Measurements from ENCODE around the gene TLCD3B.

Gene TLCD3B

DNA sequence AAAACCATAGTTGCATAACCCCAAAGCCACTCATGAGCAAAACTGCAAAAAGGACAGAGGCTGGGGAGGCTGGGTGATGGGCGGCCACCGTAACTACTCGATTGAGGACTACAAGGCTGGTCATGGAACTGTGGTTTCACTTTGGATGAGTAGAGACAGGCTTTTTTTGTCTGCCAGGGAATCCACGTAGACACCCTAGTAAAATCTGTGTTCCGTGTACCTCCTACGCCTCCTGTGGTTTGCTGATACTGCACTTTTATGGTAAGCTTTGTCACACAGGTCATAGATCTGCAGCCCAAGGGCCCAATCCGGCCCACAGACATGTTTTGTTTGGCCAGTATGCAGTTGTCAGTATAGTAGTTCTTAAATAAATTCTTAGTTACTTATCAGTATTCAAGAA is 2.2 kb upstream of the TLCD3B start:
- DNase-seq (ENCODE audit: low read depth) = no peak
- TF ChIP-seq, protein P1, sequence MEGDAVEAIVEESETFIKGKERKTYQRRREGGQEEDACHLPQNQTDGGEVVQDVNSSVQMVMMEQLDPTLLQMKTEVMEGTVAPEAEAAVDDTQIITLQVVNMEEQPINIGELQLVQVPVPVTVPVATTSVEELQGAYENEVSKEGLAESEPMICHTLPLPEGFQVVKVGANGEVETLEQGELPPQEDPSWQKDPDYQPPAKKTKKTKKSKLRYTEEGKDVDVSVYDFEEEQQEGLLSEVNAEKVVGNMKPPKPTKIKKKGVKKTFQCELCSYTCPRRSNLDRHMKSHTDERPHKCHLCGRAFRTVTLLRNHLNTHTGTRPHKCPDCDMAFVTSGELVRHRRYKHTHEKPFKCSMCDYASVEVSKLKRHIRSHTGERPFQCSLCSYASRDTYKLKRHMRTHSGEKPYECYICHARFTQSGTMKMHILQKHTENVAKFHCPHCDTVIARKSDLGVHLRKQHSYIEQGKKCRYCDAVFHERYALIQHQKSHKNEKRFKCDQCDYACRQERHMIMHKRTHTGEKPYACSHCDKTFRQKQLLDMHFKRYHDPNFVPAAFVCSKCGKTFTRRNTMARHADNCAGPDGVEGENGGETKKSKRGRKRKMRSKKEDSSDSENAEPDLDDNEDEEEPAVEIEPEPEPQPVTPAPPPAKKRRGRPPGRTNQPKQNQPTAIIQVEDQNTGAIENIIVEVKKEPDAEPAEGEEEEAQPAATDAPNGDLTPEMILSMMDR (IDR thresholded peaks at IDR 0.05; ENCODE audit: low read depth, low read length, missing control alignments) = no peak
- in situ Hi-C loops (cut with HindIII; ENCODE audit: low sequenced_read_pairs) = no loop called here
- H3K4me3 ChIP-seq (ENCODE audit: low read depth, low read length) = no peak overlapping the region

DNA sequence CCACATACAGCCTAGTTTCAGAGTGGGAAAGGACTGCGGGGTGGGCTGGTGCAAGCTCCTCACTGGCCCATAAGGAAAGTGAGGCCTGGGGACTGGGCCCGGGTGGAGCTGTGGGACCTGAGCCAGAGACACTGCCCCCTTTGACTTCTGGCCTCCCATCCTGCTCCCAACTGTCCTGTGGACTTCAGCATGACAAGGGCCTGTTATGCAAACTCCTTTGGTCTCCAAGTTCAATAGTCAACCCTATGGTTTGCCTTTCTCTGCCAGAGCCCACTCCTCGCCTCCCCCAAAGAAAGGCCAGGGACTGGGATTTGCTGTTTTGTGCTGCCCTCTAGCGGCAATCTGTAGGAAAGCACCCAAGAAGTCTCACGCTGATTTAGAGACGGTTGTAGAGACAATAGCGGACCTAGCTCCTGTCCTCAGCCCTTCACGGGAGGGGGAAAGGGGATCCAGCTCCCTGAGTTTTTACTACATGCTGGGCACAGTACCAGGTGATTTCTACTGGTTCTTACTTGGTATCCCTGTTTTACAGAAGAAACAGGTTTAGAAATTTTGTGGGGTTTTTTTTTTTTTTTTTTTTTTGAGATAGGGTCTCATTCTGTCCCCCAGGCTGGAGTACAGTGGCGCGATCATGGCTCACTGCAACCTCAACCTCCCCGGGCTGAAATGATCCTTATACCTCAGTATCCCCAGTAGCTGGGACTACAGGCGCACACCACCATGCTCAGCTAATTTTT is 1.2 kb upstream of the TLCD3B start:
- DNase-seq (ENCODE audit: low read depth) = peak; percentile 37
- in situ Hi-C loops (cut with HindIII; ENCODE audit: low sequenced_read_pairs) = no loop called here
- no peak overlapping the region for H3K4me3 ChIP-seq (ENCODE audit: low read depth, low read length)
- TF ChIP-seq, protein P1 (IDR thresholded peaks at IDR 0.05; ENCODE audit: low read depth, low read length, missing control alignments) = peak; percentile 83

DNA sequence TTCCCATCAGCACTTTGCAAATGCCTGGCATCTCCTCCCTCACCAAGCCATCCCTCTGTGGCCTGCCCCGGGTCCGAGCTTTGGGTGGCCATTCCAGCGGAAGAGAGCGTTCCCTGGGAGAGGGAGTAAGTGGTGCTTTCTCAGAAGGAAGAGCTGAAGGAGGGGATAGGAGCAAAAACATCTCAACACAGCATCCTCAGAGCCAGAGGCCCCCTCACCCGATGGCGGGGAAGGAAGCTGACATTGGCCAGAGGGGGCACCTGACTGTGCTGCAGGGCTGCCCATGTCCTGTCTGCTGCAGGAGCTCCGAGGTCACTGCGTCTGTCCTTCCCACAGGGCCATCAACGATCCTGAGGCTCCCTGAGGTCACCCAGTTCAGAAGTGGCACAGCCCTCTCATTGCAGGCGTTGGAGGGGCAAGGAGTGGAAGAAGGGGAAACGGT is 427 bp upstream of the TLCD3B start:
- TF ChIP-seq, protein P1 (IDR thresholded peaks at IDR 0.05; ENCODE audit: low read depth, low read length, missing control alignments) = no peak
- no peak for DNase-seq (ENCODE audit: low read depth)
- in situ Hi-C loops (cut with HindIII; ENCODE audit: low sequenced_read_pairs) = no loop called here
- H3K4me3 ChIP-seq (ENCODE audit: low read depth, low read length) = no peak overlapping the region

DNA sequence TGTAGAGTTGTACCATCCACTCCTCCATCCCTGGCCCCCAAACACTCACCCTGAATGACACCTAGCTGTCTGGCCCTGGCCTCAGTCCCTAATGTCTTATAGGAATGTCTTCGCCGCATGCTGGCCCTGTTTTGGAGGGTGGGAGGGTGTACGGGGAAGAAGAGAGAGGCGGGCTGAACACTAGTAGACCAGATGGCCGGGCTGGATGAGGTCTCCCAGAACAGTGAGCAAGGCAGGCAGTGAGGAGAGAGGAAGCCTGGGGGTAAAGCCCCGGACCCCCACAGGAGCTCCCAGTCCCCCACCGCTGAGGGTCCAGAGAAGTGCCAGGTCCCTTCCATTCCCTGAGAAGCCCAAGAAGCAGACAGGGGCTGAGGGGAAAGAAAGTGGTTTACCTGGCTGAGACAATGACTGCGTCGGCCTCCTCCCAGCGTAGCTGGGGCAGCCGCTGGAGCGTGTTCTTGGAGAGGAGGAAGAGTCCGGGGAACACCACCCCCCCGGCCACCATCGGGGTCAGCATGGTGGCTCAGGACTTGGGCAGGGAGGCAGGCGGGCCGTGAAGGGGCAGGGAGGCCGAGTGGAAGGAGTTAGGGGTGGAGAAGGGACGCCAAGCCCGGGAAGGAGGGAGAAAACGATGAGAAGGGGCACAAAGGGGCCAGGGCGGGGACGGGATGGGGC is 923 bp downstream of the TLCD3B start:
- in situ Hi-C loops (cut with HindIII; ENCODE audit: low sequenced_read_pairs) = no loop called here
- TF ChIP-seq, protein P1 (IDR thresholded peaks at IDR 0.05; ENCODE audit: low read depth, low read length, missing control alignments) = no peak
- no peak for DNase-seq (ENCODE audit: low read depth)
- H3K4me3 ChIP-seq (ENCODE audit: low read depth, low read length) = no peak overlapping the region

DNA sequence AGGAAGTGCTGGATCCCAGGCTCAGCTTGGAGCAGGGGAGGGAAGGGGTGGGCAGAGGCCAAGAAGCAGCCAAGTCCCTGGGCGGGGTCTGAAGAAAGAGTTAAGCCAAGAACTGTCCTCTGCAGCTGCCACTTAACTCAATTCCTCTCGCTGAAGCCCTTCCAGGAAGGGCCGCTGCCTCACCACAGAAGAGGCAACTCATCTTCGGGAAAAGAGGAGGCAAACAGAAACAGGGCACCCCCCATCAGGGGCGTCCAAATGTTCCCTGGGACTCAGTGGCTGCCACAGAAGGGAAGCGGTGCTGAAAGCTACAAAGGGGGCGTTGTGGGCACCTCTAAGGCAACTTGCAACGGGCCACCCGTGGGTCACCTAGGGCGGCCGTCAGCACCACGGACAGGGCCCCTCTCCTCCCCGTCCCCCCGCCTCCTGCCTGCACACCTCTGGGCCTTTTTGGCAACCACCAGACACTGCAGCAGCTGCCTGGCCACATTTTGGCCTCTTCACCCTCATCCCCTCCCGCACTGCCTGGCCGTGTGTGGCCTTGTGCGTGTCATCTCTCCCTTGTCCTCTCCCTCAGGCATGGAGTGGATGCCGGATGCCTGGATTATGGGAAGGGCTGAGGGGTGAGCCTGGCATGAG is 2.5 kb downstream of the TLCD3B start:
- in situ Hi-C loops (cut with HindIII; ENCODE audit: low sequenced_read_pairs) = no loop called here
- no peak overlapping the region for H3K4me3 ChIP-seq (ENCODE audit: low read depth, low read length)
- no peak for DNase-seq (ENCODE audit: low read depth)
- TF ChIP-seq, protein P1 (IDR thresholded peaks at IDR 0.05; ENCODE audit: low read depth, low read length, missing control alignments) = no peak

DNA sequence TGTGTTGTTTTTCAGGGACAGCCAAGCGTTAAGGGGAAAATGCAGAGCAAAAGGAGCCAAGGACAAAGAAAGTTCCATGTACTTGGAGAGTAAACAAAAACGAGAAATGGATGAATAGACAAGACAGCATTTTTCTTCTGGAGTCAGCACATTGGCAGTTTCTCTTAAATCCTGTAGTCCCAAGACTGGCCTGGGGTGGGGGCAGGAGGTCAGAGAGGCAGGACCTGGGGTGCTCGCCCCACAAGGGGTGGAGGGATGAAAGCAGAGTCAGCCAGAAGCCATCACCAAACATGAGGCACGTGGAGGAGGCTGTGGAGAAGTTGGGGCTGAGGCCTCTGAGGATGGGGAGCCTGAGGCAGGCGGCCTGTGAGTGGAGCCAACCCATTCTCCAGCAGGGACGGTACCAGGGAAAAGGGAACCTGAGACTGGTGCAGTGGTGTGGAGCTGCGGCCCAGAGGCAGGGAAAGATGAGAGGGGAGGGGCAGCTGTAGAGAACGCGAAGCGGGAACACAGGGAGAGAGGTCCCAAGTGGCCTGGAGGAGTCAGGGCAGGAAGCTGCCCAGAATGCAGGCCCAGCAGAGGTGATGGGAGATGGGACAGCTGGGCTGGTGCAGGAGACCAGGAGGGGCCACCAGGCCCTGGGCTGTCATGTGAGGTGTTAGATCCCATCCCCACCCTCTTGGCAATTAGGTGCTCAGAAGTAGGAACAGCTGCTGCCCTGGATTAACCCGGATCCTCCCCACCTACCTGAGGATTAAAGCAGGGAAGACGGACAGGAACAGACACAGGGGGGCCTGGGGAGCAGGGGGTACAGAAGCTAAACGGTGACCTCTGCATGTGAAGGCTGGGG is 3.3 kb downstream of the TLCD3B start:
- no peak overlapping the region for H3K4me3 ChIP-seq (ENCODE audit: low read depth, low read length)
- TF ChIP-seq, protein P1 (IDR thresholded peaks at IDR 0.05; ENCODE audit: low read depth, low read length, missing control alignments) = no peak
- in situ Hi-C loops (cut with HindIII; ENCODE audit: low sequenced_read_pairs) = no loop called here
- no peak for DNase-seq (ENCODE audit: low read depth)
